SK-N-SH (cell line): ENCODE results near the gene CMC4. TPM values are rescaled to one million over a fixed set of nuclear protein-coding genes. Genes with fewer than 3 reads are reported as not detected.

Experiments
- CTCF ChIA-PET: fragments of 300-600, 350-600 bp; formaldehyde crosslinking; extraction: SDS; loops from one replicate; lab custom pipeline; 2021; lab: Yijun Ruan, JAX
- POLR2A ChIA-PET: fragments of 350-600 bp; sonication (Branson Sonifier 250); formaldehyde crosslinking; extraction: SDS; loops from one replicate; lab custom pipeline; 2020; ENCODE audit warnings: antibody characterized with exemption, inconsistent platforms; lab: Yijun Ruan, JAX
- DNase-seq: peaks from one replicate; pipeline ENCODE4 v3.0.0; 2012
- H2AFZ ChIP-seq: fragments of 200-600 bp; sonication (generic); 2 replicates; pipeline ENCODE4 v1.8.1; 2016; ENCODE audit warnings: antibody characterized with exemption, mild to moderate bottlenecking, low read depth
- H3F3A ChIP-seq: fragments of 200-600 bp; sonication (generic); replicated peaks from 2 replicates; pipeline ENCODE3; 2016; ENCODE audit warnings: antibody characterized with exemption, mild to moderate bottlenecking; ENCODE audit not compliant: insufficient read depth
- H3K27ac ChIP-seq, 2 experiments: fragments of 200-500 bp in 1 of 2; fragments of 200-600 bp in 1 of 2; sonication (Bioruptor generic) in 1 of 2; sonication (generic), shearing (Covaris generic) in 1 of 2; 2 replicates each; pipeline versions ENCODE4 v1.5.1 to v1.6.1; 2014 to 2016; ENCODE audit warnings: low read depth in 2 of 2, inconsistent platforms in 1 of 2, low read length in 1 of 2, mild to moderate bottlenecking in 1 of 2, mixed read lengths in 1 of 2
- H3K27me3 ChIP-seq: fragments of 200-600 bp; sonication (generic), shearing (Covaris generic); 2 replicates; pipeline ENCODE4 v1.6.1; 2016; ENCODE audit warnings: mixed run types; ENCODE audit not compliant: insufficient read depth
- H3K36me3 ChIP-seq, 2 experiments: fragments of 200-500 bp in 1 of 2; fragments of 200-600 bp in 1 of 2; sonication (Bioruptor generic) in 1 of 2; sonication (generic) in 1 of 2; replicated peaks in 1 of 2; 2 replicates each; pipeline versions ENCODE3 to v1.5.1; 2014 to 2016; ENCODE audit warnings: low read length in 1 of 2, mild to moderate bottlenecking in 1 of 2; ENCODE audit not compliant: insufficient read depth in 2 of 2, control insufficient read depth in 1 of 2
- H3K4me1 ChIP-seq, 2 experiments: fragments of 200-500 bp in 1 of 2; fragments of 200-600 bp in 1 of 2; sonication (Bioruptor generic) in 1 of 2; sonication (generic), shearing (Covaris generic) in 1 of 2; 2 replicates each; pipeline versions ENCODE4 v1.5.1 to v1.6.1; 2014 to 2016; ENCODE audit warnings: low read depth in 1 of 2, low read length in 1 of 2, mixed run types in 1 of 2; ENCODE audit not compliant: insufficient read depth in 2 of 2, control insufficient read depth in 1 of 2
- H3K4me2 ChIP-seq: fragments of 200-600 bp; sonication (generic), shearing (Covaris generic); 2 replicates; pipeline ENCODE4 v1.6.1; 2017; ENCODE audit warnings: mixed run types
- H3K4me3 ChIP-seq, 2 experiments: fragments of 200-500 bp in 1 of 2; fragments of 200-600 bp in 1 of 2; sonication (Bioruptor generic) in 1 of 2; sonication (generic), shearing (Covaris generic) in 1 of 2; 2 replicates each; pipeline versions ENCODE4 v1.5.1 to v1.8.1; 2014 to 2016; ENCODE audit warnings: low read depth in 2 of 2, inconsistent platforms in 1 of 2, low read length in 1 of 2, mild to moderate bottlenecking in 1 of 2, mixed read lengths in 1 of 2, moderate library complexity in 1 of 2
- H3K79me2 ChIP-seq: fragments of 200-600 bp; sonication (generic); 2 replicates; pipeline ENCODE4 v1.8.1; 2017; ENCODE audit warnings: mild to moderate bottlenecking; ENCODE audit not compliant: insufficient read depth
- H3K9ac ChIP-seq: fragments of 200-600 bp; sonication (generic); 2 replicates; pipeline ENCODE4 v1.6.1; 2017; ENCODE audit warnings: mixed run types
- H3K9me2 ChIP-seq: fragments of 200-600 bp; sonication (generic); 2 replicates; pipeline ENCODE4 v1.6.1; 2017; ENCODE audit warnings: mixed run types
- H3K9me3 ChIP-seq: fragments of 200-600 bp; sonication (generic); 2 replicates; pipeline ENCODE4 v1.6.1; 2017; ENCODE audit warnings: mixed run types, mild to moderate bottlenecking, moderate library complexity
- H4K20me1 ChIP-seq: fragments of 200-600 bp; sonication (generic); 2 replicates; pipeline ENCODE4 v1.6.1; 2017; ENCODE audit warnings: mild to moderate bottlenecking, mixed run types; ENCODE audit not compliant: insufficient read depth
- CHD2 ChIP-seq: fragments of 150-350 bp; IDR thresholded peaks from 2 replicates; pipeline ENCODE4 v1.6.1; 2018; ENCODE audit warnings: low read length; ENCODE audit not compliant: partially characterized antibody
- CTCF ChIP-seq: fragments of 200-600 bp; sonication (generic); IDR thresholded peaks from 2 replicates; pipeline ENCODE4 v1.6.1; 2017; ENCODE audit warnings: antibody characterized with exemption, mild to moderate bottlenecking, moderate library complexity
- ELF1 ChIP-seq: IDR thresholded peaks from 2 replicates; pipeline ENCODE4 v1.4.0; 2012
- EP300 ChIP-seq, 2 experiments: IDR thresholded peaks; 2 replicates each; pipeline versions ENCODE4 v1.4.0 to v1.6.1; 2012; ENCODE audit warnings: borderline replicate concordance in 1 of 2, low read depth in 1 of 2, low read length in 1 of 2
- FOXJ3 ChIP-seq: sonication (generic); formaldehyde crosslinking; IDR thresholded peaks from 2 replicates; pipeline ENCODE4 v1.5.1; 2020; ENCODE audit warnings: mild to moderate bottlenecking, missing genetic modification reagents
- GABPA ChIP-seq: IDR thresholded peaks from 2 replicates; pipeline ENCODE4 v1.4.0; 2012; ENCODE audit warnings: low read depth, mild to moderate bottlenecking
- GATA2 ChIP-seq: sonication (generic); formaldehyde crosslinking; IDR thresholded peaks from 2 replicates; pipeline ENCODE4 v1.5.0; 2020; ENCODE audit warnings: mild to moderate bottlenecking, missing genetic modification reagents
- JUND ChIP-seq: IDR thresholded peaks from 2 replicates; pipeline ENCODE4 v1.4.0; 2012
- MEF2A ChIP-seq: IDR thresholded peaks from 2 replicates; pipeline ENCODE4 v1.4.0; 2012; ENCODE audit warnings: low read depth, borderline replicate concordance
- MXI1 ChIP-seq: IDR thresholded peaks from 2 replicates; pipeline ENCODE4 v1.6.1; 2012; ENCODE audit warnings: mild to moderate bottlenecking, low read depth, low read length, improper control_type of control experiment
- NFIC ChIP-seq: IDR thresholded peaks from 2 replicates; pipeline ENCODE4 v1.4.0; 2012; ENCODE audit warnings: borderline replicate concordance
- NRF1 ChIP-seq: IDR thresholded peaks from 2 replicates; pipeline ENCODE4 v1.6.1; 2012; ENCODE audit warnings: low read depth, mild to moderate bottlenecking, low read length
- POLR2AphosphoS5 ChIP-seq: IDR thresholded peaks from 2 replicates; pipeline ENCODE4 v1.6.1; 2012; ENCODE audit warnings: low read depth, low read length
- RAD21 ChIP-seq: IDR thresholded peaks from 2 replicates; pipeline ENCODE4 v1.6.1; 2012; ENCODE audit warnings: mild to moderate bottlenecking, low read length
- RCOR1 ChIP-seq: fragments of 150-350 bp; IDR thresholded peaks from 2 replicates; pipeline ENCODE4 v1.6.1; 2017; ENCODE audit warnings: antibody characterized with exemption, low read length
- RFX5 ChIP-seq: IDR thresholded peaks from 2 replicates; pipeline ENCODE4 v1.6.1; 2012; ENCODE audit warnings: mild to moderate bottlenecking, improper control_type of control experiment, low read length
- RXRA ChIP-seq: IDR thresholded peaks from 2 replicates; pipeline ENCODE4 v1.4.0; 2012; ENCODE audit warnings: low read depth, mild to moderate bottlenecking, borderline replicate concordance
- SIN3A ChIP-seq: IDR thresholded peaks from 2 replicates; pipeline ENCODE4 v1.6.1; 2012; ENCODE audit warnings: low read depth, mild to moderate bottlenecking, low read length, moderate library complexity, borderline replicate concordance
- TAF1 ChIP-seq: IDR thresholded peaks from 2 replicates; pipeline ENCODE4 v1.6.1; 2012; ENCODE audit warnings: low read depth, mild to moderate bottlenecking, low read length, moderate library complexity, borderline replicate concordance
- TCF12 ChIP-seq: IDR thresholded peaks from 2 replicates; pipeline ENCODE4 v1.4.0; 2012
- YY1 ChIP-seq: IDR thresholded peaks from 2 replicates; pipeline ENCODE4 v1.4.0; 2012; ENCODE audit warnings: low read depth, mild to moderate bottlenecking
- ZBTB33 ChIP-seq: IDR thresholded peaks from 2 replicates; pipeline ENCODE4 v1.4.0; 2012; ENCODE audit warnings: low read depth, borderline replicate concordance
- WGBS: methylation state at CpG from one replicate; pipeline ENCODE4 v1.1.6; 2017; ENCODE audit warnings: low lambda C conversion rate; 5-methylcytosine and 5-hydroxymethylcytosine counted together
- polyA plus RNA-seq, 3 experiments: library from polyadenylated mRNA; depleted of rRNA; stranded (reverse); fragments of >200 nt; gene quantifications; 2 replicates each; pipeline ENCODE4 v1.2.3, GENCODE V29; 2012
- TF ChIP-seq, protein P1 (sequence below): IDR thresholded peaks from 2 replicates; pipeline ENCODE4; 2012
- TF ChIP-seq, protein P2 (sequence below): IDR thresholded peaks from 2 replicates; pipeline ENCODE4 v1.4.0; 2012; ENCODE audit warnings: low read depth
- TF ChIP-seq, protein P3 (sequence below): fragments of 150-350 bp; IDR thresholded peaks from 2 replicates; pipeline ENCODE4 v1.6.1; 2017; ENCODE audit warnings: antibody characterized with exemption, low read length, low read depth, borderline replicate concordance
- TF ChIP-seq, protein P4 (sequence below): IDR thresholded peaks from 2 replicates; pipeline ENCODE4 v1.4.0; 2012; ENCODE audit warnings: low read depth, borderline replicate concordance

CMC4 gene
- polyA plus RNA-seq (2012; rRNA removed): 11.8 and 12.0 TPM in 2 replicates
- polyA plus RNA-seq (2012; cell fraction: cytosol; rRNA removed): 12.8 and 13.3 TPM in 2 replicates
- polyA plus RNA-seq (2012; cell fraction: nucleus; rRNA removed): 7.7 and 8.1 TPM in 2 replicates

DNA sequence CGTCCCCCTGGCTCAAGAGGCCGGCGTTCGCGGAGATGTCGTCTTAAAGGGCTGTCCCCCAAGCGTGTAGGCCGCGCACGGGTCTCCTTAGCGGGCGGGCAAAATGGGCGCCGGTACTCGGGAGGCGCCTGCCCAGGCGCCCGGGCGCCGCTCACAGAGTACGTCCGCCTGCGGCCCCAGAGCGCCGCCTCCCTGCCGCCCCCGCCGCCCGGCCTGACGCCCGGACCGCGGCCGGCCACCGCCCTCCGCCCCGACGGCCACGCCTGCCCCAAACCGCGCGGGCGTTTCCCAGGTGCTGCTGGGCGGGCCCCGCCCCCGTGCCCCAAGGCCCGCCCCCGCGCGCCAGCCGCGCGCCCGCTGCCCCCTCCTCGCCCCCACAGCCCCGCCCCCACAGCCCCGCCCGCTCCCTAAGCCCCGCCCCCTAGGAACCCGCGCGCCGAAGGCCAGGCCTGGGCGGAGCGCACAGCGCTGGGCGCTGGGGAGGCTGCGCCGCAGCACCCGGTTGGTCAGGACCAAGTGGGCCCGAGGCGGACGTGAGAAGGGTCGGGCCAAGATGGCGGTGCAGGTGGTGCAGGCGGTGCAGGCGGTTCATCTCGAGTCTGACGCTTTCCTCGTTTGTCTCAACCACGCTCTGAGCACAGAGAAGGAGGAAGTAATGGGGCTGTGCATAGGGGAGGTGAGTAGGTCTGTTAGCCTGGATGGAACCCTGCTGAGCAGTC is at the start of gene CMC4, which contains the start of the genes BRCC3 and MTCP1:
TSS of gene CMC4 (minus strand) at position 162 of the 719 bp plus-strand sequence. CDS start 7,113 bp downstream, outside the sequence.
TSS of gene BRCC3 (plus strand) at position 534 of the 719 bp plus-strand sequence. CDS start at position 554, 20 bp downstream.
TSS of gene MTCP1 (minus strand) at position 162 of the 719 bp plus-strand sequence. CDS start 5,126 bp downstream, outside the sequence.
- peak within 1 kb of the TSS; percentile 83 for H3K9ac ChIP-seq
- H3K4me3 ChIP-seq: peak within 1 kb of the TSS; percentile 64 to 72
- no peaks in the 10 kb centered on the region for H3K9me3 ChIP-seq
- H3K79me2 ChIP-seq: peaks cover 43% of the 10 kb centered on the region
- H3K4me2 ChIP-seq: peak within 1 kb of the TSS; percentile 68
- peak within 1 kb of the TSS; percentile 75 to 76 for H3K27ac ChIP-seq
- H3K9me2 ChIP-seq: no peaks in the 10 kb centered on the region
- peak within 1 kb of the TSS; percentile 60; the same call in 1 of the 2 replicates for H2AFZ ChIP-seq
- ChIA-PET POLR2A (no interaction called here), CTCF (interaction anchor here (6.9 kb wide), 1 partner anchor 14 kb away, joined by 35 read pairs; no protein-coding TSS in a partner anchor)
- peaks cover 0 to 10% of the 10 kb centered on the region in 2 experiments for H3K36me3 ChIP-seq
- H4K20me1 ChIP-seq: no peaks in the 10 kb centered on the region
- 49% methylated on average over 17 of the region's 81 CpGs for WGBS
- peaks cover 5% of the 10 kb centered on the region for H3F3A ChIP-seq
- TF ChIP-seq, protein P1, sequence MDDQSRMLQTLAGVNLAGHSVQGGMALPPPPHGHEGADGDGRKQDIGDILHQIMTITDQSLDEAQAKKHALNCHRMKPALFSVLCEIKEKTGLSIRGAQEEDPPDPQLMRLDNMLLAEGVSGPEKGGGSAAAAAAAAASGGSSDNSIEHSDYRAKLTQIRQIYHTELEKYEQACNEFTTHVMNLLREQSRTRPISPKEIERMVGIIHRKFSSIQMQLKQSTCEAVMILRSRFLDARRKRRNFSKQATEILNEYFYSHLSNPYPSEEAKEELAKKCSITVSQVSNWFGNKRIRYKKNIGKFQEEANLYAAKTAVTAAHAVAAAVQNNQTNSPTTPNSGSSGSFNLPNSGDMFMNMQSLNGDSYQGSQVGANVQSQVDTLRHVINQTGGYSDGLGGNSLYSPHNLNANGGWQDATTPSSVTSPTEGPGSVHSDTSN: no peak
- TF ChIP-seq TAF1 (peak; percentile 87), TCF12 (no peak), NRF1 (peak; percentile 57), RAD21 (no peak), CHD2 (no peak), YY1 (peak; percentile 83), RFX5 (no peak), FOXJ3 (CRISPR knock-in tag) (no peak), POLR2AphosphoS5 (peak; percentile 67), EP300 (IDR thresholded peaks at IDR 0.05; ENCODE audit: borderline replicate concordance in 1 of 2, low read depth in 1 of 2, low read length in 1 of 2) (no peak), JUND (no peak), CTCF (no peak), GATA2 (CRISPR knock-in tag) (no peak), ZBTB33 (no peak), RXRA (no peak), GABPA (no peak), RCOR1 (no peak), NFIC (no peak), ELF1 (no peak), SIN3A (no peak), MXI1 (peak; percentile 44; the same call in 1 of the 2 replicates), MEF2A (no peak)
- TF ChIP-seq, protein P2, sequence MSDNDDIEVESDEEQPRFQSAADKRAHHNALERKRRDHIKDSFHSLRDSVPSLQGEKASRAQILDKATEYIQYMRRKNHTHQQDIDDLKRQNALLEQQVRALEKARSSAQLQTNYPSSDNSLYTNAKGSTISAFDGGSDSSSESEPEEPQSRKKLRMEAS: peak; percentile 70; the same call in 1 of the 2 replicates
- TF ChIP-seq, protein P3, sequence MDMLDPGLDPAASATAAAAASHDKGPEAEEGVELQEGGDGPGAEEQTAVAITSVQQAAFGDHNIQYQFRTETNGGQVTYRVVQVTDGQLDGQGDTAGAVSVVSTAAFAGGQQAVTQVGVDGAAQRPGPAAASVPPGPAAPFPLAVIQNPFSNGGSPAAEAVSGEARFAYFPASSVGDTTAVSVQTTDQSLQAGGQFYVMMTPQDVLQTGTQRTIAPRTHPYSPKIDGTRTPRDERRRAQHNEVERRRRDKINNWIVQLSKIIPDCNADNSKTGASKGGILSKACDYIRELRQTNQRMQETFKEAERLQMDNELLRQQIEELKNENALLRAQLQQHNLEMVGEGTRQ: no peak
- TF ChIP-seq, protein P4, sequence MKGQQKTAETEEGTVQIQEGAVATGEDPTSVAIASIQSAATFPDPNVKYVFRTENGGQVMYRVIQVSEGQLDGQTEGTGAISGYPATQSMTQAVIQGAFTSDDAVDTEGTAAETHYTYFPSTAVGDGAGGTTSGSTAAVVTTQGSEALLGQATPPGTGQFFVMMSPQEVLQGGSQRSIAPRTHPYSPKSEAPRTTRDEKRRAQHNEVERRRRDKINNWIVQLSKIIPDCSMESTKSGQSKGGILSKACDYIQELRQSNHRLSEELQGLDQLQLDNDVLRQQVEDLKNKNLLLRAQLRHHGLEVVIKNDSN: no peak
- H3K27me3 ChIP-seq: no peaks in the 10 kb centered on the region
- no peaks in the 10 kb centered on the region; a peak in 2 of 4 replicates for H3K4me1 ChIP-seq
- peak; percentile 93 for DNase-seq
